WTC11 (cell line): Measurements from ENCODE around the gene PF4V1. TPM values are rescaled to one million over a fixed set of nuclear protein-coding genes. Genes with fewer than 3 reads are reported as not detected.

Source experiments
- ATAC-seq: fragments of 200-7000 bp; cut with Tn5 transposase; 2 replicates; pipeline ENCODE4 v1.10.0; 2021; ENCODE audit warnings: mild to moderate bottlenecking, moderate library complexity
- CTCF ChIA-PET: fragments of 300-600 bp; sonication (Branson Sonifier 250); formaldehyde crosslinking; loops from one replicate; lab custom pipeline; 2021; ENCODE audit warnings: antibody characterized with exemption; lab: Charles Lee
- POLR2A ChIA-PET: fragments of 350-600 bp; sonication (Branson Sonifier 250); formaldehyde crosslinking; loops from one replicate; lab custom pipeline; 2021; ENCODE audit warnings: antibody characterized with exemption; lab: Charles Lee
- DNase-seq: peaks from one replicate; pipeline ENCODE4 v3.0.0; 2021; ENCODE audit warnings: low spot score
- H3K27ac Mint-ChIP-seq: 2 replicates; pipeline ENCODE4 v1.8.0; 2021; ENCODE audit warnings: mixed read lengths
- H3K27me3 Mint-ChIP-seq: 2 replicates; pipeline ENCODE4 v1.8.0; 2021; ENCODE audit warnings: low read depth, mild to moderate bottlenecking, moderate library complexity, mixed read lengths
- H3K36me3 Mint-ChIP-seq: 2 replicates; pipeline ENCODE4 v1.8.0; 2021; ENCODE audit warnings: mixed read lengths
- H3K4me1 Mint-ChIP-seq: 2 replicates; pipeline ENCODE4 v1.8.0; 2022; ENCODE audit warnings: mixed read lengths
- H3K4me3 Mint-ChIP-seq: 2 replicates; pipeline ENCODE4 v1.8.0; 2021; ENCODE audit warnings: mild to moderate bottlenecking, moderate library complexity, mixed read lengths
- H3K9me3 Mint-ChIP-seq: 2 replicates; pipeline ENCODE4 v1.8.0; 2021; ENCODE audit warnings: mixed read lengths
- ATF1 ChIP-seq: sonication (generic); formaldehyde crosslinking; IDR thresholded peaks from 2 replicates; pipeline ENCODE4 v1.8.1; 2023; ENCODE audit warnings: mild to moderate bottlenecking, moderate library complexity, missing genetic modification reagents
- ATF6 ChIP-seq: sonication (generic); formaldehyde crosslinking; IDR thresholded peaks from 2 replicates; pipeline ENCODE4 v1.8.1; 2023; ENCODE audit warnings: mild to moderate bottlenecking, missing genetic modification reagents
- CREM ChIP-seq: sonication (generic); formaldehyde crosslinking; IDR thresholded peaks from 2 replicates; pipeline ENCODE4 v1.8.1; 2022; ENCODE audit warnings: mild to moderate bottlenecking, missing genetic modification reagents, moderate library complexity
- ETV6 ChIP-seq: sonication (generic); formaldehyde crosslinking; IDR thresholded peaks from 2 replicates; pipeline ENCODE4 v1.8.1; 2022; ENCODE audit warnings: mild to moderate bottlenecking, missing genetic modification reagents
- FOXK1 ChIP-seq: sonication (generic); formaldehyde crosslinking; IDR thresholded peaks from 2 replicates; pipeline ENCODE4 v1.8.0; 2022; ENCODE audit warnings: mild to moderate bottlenecking, moderate library complexity, missing genetic modification reagents
- FOXP4 ChIP-seq: sonication (generic); formaldehyde crosslinking; IDR thresholded peaks from 2 replicates; pipeline ENCODE4 v1.8.0; 2022; ENCODE audit warnings: mild to moderate bottlenecking, missing genetic modification reagents
- GABPB1 ChIP-seq: sonication (generic); formaldehyde crosslinking; IDR thresholded peaks from 2 replicates; pipeline ENCODE4 v1.8.1; 2023; ENCODE audit warnings: mild to moderate bottlenecking, missing genetic modification reagents
- HMGXB4 ChIP-seq: sonication (generic); formaldehyde crosslinking; IDR thresholded peaks from 2 replicates; pipeline ENCODE4 v1.8.1; 2023; ENCODE audit warnings: mild to moderate bottlenecking, moderate library complexity, missing genetic modification reagents
- KAT7 ChIP-seq: sonication (generic); formaldehyde crosslinking; IDR thresholded peaks from 2 replicates; pipeline ENCODE4 v1.8.1; 2023; ENCODE audit warnings: missing genetic modification reagents, mild to moderate bottlenecking, borderline replicate concordance
- PREB ChIP-seq: sonication (generic); formaldehyde crosslinking; IDR thresholded peaks from 2 replicates; pipeline ENCODE4 v1.8.1; 2022; ENCODE audit warnings: mild to moderate bottlenecking, missing genetic modification reagents, moderate library complexity, borderline replicate concordance
- RORB ChIP-seq: fragments of 250-450 bp; sonication (Bioruptor Pico); IDR thresholded peaks from 2 replicates; pipeline ENCODE4 v1.9.0; 2021; ENCODE audit warnings: mild to moderate bottlenecking
- ZNF121 ChIP-seq: sonication (generic); formaldehyde crosslinking; IDR thresholded peaks from 2 replicates; pipeline ENCODE4 v1.8.0; 2023; ENCODE audit warnings: missing genetic modification reagents
- ZNF219 ChIP-seq: sonication (generic); formaldehyde crosslinking; IDR thresholded peaks from 2 replicates; pipeline ENCODE4 v1.8.0; 2023; ENCODE audit warnings: missing genetic modification reagents, mild to moderate bottlenecking, borderline replicate concordance
- ZNF416 ChIP-seq: fragments of 250-450 bp; sonication (Bioruptor Pico); IDR thresholded peaks from 2 replicates; pipeline ENCODE4 v1.9.0; 2021; ENCODE audit warnings: mild to moderate bottlenecking, inconsistent platforms
- total RNA-seq: library from RNA; stranded (reverse); gene quantifications from 3 replicates; pipeline ENCODE4 v1.2.3, GENCODE V29; 2021
- TF ChIP-seq, protein P1 (sequence below): fragments of 250-450 bp; sonication (Bioruptor Pico); IDR thresholded peaks from 2 replicates; pipeline ENCODE4 v1.9.0; 2021; ENCODE audit warnings: moderate library complexity, mild to moderate bottlenecking, inconsistent platforms, borderline replicate concordance
- TF ChIP-seq, protein P2 (sequence below): sonication (generic); formaldehyde crosslinking; IDR thresholded peaks from 2 replicates; pipeline ENCODE4 v1.8.0; 2022; ENCODE audit warnings: mild to moderate bottlenecking, missing genetic modification reagents
- TF ChIP-seq, protein P3 (sequence below): sonication (generic); formaldehyde crosslinking; IDR thresholded peaks from 2 replicates; pipeline ENCODE4 v1.8.0; 2022; ENCODE audit warnings: mild to moderate bottlenecking, missing genetic modification reagents
- TF ChIP-seq, protein P4 (sequence below): fragments of 250-450 bp; sonication (Bioruptor Pico); IDR thresholded peaks from 2 replicates; pipeline ENCODE4 v1.9.0; 2021; ENCODE audit warnings: mild to moderate bottlenecking

Gene PF4V1
- total RNA-seq, 1 experiment from 2014 or later: not detected

DNA sequence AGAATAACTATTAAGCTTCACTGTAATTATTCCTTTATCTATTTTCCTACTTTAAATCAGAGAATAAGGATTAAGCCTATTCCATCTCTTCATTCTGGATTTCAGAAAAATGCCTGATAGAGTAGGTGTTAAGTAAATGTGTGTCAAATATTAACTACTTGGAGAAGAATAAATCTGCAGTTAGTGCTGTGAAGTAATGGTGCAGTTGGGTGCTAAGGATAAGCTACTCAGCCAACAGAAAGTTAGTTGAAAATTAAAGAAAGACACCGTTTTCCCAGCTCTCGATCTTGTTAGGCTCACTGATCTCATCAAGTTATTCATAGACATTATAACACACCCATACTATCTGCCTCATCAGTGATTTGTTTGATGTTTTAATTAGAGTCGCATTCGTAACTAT, 7.1 kb downstream of the PF4V1 start:
- peaks cover 2% of the 10 kb centered on the region; the same call in 1 of the 2 replicates for H3K4me1 Mint-ChIP-seq
- ATAC-seq: no peak
- H3K27ac Mint-ChIP-seq: no peak overlapping the region
- TF ChIP-seq ZNF416 (CRISPR knock-in tag) (no peak), RORB (CRISPR knock-in tag) (no peak), GABPB1 (CRISPR knock-in tag) (no peak), FOXP4 (CRISPR knock-in tag) (no peak), ETV6 (CRISPR knock-in tag) (no peak), HMGXB4 (CRISPR knock-in tag) (no peak), PREB (no peak), CREM (CRISPR knock-in tag) (no peak), ZNF121 (CRISPR knock-in tag) (no peak), ATF6 (CRISPR knock-in tag) (no peak), FOXK1 (CRISPR knock-in tag) (no peak), KAT7 (no peak), ATF1 (CRISPR knock-in tag) (no peak), ZNF219 (CRISPR knock-in tag) (no peak)
- TF ChIP-seq, protein P1, sequence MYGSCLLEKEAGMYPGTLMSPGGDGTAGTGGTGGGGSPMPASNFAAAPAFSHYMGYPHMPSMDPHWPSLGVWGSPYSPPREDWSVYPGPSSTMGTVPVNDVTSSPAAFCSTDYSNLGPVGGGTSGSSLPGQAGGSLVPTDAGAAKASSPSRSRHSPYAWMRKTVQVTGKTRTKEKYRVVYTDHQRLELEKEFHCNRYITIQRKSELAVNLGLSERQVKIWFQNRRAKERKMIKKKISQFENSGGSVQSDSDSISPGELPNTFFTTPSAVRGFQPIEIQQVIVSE: no peak
- TF ChIP-seq, protein P2, sequence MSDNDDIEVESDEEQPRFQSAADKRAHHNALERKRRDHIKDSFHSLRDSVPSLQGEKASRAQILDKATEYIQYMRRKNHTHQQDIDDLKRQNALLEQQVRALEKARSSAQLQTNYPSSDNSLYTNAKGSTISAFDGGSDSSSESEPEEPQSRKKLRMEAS (CRISPR knock-in tag): no peak
- TF ChIP-seq, protein P3, sequence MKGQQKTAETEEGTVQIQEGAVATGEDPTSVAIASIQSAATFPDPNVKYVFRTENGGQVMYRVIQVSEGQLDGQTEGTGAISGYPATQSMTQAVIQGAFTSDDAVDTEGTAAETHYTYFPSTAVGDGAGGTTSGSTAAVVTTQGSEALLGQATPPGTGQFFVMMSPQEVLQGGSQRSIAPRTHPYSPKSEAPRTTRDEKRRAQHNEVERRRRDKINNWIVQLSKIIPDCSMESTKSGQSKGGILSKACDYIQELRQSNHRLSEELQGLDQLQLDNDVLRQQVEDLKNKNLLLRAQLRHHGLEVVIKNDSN (CRISPR knock-in tag): no peak
- TF ChIP-seq, protein P4, sequence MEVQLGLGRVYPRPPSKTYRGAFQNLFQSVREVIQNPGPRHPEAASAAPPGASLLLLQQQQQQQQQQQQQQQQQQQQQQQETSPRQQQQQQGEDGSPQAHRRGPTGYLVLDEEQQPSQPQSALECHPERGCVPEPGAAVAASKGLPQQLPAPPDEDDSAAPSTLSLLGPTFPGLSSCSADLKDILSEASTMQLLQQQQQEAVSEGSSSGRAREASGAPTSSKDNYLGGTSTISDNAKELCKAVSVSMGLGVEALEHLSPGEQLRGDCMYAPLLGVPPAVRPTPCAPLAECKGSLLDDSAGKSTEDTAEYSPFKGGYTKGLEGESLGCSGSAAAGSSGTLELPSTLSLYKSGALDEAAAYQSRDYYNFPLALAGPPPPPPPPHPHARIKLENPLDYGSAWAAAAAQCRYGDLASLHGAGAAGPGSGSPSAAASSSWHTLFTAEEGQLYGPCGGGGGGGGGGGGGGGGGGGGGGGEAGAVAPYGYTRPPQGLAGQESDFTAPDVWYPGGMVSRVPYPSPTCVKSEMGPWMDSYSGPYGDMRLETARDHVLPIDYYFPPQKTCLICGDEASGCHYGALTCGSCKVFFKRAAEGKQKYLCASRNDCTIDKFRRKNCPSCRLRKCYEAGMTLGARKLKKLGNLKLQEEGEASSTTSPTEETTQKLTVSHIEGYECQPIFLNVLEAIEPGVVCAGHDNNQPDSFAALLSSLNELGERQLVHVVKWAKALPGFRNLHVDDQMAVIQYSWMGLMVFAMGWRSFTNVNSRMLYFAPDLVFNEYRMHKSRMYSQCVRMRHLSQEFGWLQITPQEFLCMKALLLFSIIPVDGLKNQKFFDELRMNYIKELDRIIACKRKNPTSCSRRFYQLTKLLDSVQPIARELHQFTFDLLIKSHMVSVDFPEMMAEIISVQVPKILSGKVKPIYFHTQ: no peak
- H3K36me3 Mint-ChIP-seq: no peaks in the 10 kb centered on the region
- ChIA-PET POLR2A (no interaction called here), CTCF (interaction anchor here (1.2 to 1.9 kb wide), 3 partner anchors 8 to 105 kb away, joined by 3 to 8 read pairs (median 5); no protein-coding TSS in a partner anchor)
- no peaks in the 10 kb centered on the region for H3K27me3 Mint-ChIP-seq
- H3K4me3 Mint-ChIP-seq: no peak overlapping the region
- no peak for DNase-seq
- H3K9me3 Mint-ChIP-seq: no peaks in the 10 kb centered on the region
